HG02938 (cell line): ENCODE measurements around the gene KLK3.
A peak's percentile ranks its signal among the peaks of the same experiment; 100 is the strongest.

ENCODE experiments used
- ATAC-seq: cut with Tn5 transposase; IDR thresholded peaks from one replicate; pipeline ENCODE4 v1.9.1; 2021; ENCODE audit warnings: mild to moderate bottlenecking, moderate library complexity; ENCODE audit not compliant: unreplicated experiment

KLK3 gene

GRCh38 chr19:50896591-50897190 lies 42.0 kb downstream of the KLK3 start:
- peak; percentile 88 for ATAC-seq

GRCh38 chr19:50897191-50897607 lies 42.5 kb downstream of the KLK3 start:
- peak; percentile 25 for ATAC-seq

DNA sequence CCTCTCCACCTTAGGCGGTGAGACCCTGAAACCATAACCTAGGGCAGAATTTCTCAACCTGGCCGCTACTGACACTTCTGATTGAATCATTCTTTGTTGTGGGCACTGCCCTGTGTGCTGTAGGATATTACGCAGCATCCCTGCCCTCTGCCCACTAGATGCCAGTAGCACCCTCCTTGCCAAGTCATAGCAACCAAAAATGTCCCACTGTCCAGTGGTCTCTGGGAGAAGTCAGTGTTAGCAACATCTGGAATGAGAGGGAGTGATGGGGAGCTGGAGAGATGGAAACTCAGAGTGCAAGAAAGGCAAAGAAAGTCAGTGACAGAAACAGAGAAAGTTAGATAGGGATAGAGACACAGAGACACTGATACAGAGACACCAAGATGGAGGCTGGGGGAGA lies 42.9 kb downstream of the KLK3 start:
- ATAC-seq, result no peak

GRCh38 chr19:50898018-50898417 lies 43.3 kb downstream of the KLK3 start:
- no peak for ATAC-seq

GRCh38 chr19:50899569-50899968 lies 44.9 kb downstream of the KLK3 start:
- ATAC-seq, result no peak

GRCh38 chr19:50902640-50903039 lies 47.9 kb downstream of the KLK3 start:
- ATAC-seq, result no peak

DNA sequence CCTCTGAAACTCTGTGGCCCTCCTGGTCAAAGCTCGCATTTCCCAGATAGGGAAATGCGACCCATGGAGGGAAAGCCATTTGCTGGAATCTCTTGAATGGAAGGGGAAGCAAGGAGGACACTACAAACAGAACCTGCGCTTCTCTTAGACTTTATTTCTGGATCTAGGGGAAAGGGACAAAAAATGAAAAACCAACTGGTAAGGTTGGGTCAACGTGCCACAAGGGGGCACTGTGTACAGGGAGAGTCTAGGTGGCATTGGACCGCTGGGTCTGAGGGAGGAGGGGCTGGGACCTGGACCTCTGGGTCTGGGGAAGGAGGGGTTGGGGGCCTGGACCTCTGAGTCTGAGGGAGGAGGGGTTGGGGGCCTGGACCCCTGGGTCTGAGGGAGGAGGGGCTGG lies 51.5 kb downstream of the KLK3 start:
- no peak for ATAC-seq

DNA sequence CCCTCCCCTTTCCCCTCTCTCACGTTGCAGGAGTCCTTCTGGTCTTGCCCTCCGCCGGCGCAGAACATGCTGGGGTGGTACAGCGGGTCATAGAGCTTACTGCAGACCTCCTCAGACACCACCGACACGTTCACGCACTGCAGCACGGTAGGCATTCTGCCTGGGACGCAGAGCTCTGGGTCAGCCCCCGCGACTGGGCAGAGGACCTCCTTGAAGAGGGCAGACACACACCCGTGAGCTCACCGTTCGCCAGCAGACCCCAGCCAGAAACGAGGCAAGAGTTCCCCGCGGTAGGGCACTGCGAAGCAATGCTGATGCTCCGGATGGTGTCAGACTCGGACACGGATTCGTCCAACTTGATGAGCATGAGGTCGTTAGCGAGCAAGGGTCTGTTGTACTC lies 53.6 kb downstream of the KLK3 start:
- ATAC-seq, result no peak

- ATAC-seq, result no peak
These were observed 54.7 kb downstream of the KLK3 start for GRCh38 chr19:50909240-50910070.
